NB4 (cell line): Measurements from ENCODE around the gene ETFRF1.

Experiments
- DNase-seq: peaks from one replicate; pipeline ENCODE4 v3.0.0; 2010; ENCODE audit warnings: low read depth
- H3K4me3 ChIP-seq: one replicate; pipeline ENCODE4 v1.5.1; 2011; ENCODE audit warnings: mild to moderate bottlenecking, low read depth, low read length, moderate library complexity
- MYC ChIP-seq: IDR thresholded peaks from 2 replicates; pipeline ENCODE4 v1.6.1; 2011; ENCODE audit warnings: low read depth, low read length
- POLR2A ChIP-seq: IDR thresholded peaks from 2 replicates; pipeline ENCODE4 v1.6.1; 2011; ENCODE audit warnings: mild to moderate bottlenecking; ENCODE audit not compliant: insufficient read length; ENCODE audit errors: extremely low read depth
- TF ChIP-seq, protein P1 (sequence below): IDR thresholded peaks from one replicate; pipeline ENCODE4 v1.5.1; 2012; ENCODE audit warnings: low read depth, low read length
- TF ChIP-seq, protein P2 (sequence below): IDR thresholded peaks from 2 replicates; pipeline ENCODE4 v1.6.1; 2011; ENCODE audit warnings: low read depth, low read length

The ETFRF1 gene

DNA sequence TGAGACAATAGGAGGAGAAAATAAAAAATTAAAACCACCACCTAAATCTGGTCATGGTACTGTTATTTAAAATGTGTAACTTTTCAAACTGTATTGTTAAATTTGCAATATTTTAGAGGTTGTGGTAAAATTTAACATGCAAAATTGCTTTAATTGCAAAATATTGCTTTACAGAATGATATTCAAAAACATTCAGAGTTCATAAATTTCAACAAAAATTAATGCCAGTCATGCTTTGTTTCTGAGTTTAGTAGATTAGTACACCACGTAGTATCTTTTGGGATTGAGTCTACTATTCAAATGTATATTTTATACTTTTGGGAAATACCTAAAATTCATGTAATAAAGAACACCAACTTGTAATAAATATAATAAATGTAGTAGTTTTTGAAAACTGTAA is 18.3 kb downstream of the ETFRF1 start:
- no peak for TF ChIP-seq MYC
- no peak for TF ChIP-seq POLR2A
- TF ChIP-seq, protein P1, sequence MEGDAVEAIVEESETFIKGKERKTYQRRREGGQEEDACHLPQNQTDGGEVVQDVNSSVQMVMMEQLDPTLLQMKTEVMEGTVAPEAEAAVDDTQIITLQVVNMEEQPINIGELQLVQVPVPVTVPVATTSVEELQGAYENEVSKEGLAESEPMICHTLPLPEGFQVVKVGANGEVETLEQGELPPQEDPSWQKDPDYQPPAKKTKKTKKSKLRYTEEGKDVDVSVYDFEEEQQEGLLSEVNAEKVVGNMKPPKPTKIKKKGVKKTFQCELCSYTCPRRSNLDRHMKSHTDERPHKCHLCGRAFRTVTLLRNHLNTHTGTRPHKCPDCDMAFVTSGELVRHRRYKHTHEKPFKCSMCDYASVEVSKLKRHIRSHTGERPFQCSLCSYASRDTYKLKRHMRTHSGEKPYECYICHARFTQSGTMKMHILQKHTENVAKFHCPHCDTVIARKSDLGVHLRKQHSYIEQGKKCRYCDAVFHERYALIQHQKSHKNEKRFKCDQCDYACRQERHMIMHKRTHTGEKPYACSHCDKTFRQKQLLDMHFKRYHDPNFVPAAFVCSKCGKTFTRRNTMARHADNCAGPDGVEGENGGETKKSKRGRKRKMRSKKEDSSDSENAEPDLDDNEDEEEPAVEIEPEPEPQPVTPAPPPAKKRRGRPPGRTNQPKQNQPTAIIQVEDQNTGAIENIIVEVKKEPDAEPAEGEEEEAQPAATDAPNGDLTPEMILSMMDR, result no peak
- TF ChIP-seq, protein P2, sequence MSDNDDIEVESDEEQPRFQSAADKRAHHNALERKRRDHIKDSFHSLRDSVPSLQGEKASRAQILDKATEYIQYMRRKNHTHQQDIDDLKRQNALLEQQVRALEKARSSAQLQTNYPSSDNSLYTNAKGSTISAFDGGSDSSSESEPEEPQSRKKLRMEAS, result no peak
- H3K4me3 ChIP-seq, result no peak overlapping the region
- DNase-seq, result no peak

DNA sequence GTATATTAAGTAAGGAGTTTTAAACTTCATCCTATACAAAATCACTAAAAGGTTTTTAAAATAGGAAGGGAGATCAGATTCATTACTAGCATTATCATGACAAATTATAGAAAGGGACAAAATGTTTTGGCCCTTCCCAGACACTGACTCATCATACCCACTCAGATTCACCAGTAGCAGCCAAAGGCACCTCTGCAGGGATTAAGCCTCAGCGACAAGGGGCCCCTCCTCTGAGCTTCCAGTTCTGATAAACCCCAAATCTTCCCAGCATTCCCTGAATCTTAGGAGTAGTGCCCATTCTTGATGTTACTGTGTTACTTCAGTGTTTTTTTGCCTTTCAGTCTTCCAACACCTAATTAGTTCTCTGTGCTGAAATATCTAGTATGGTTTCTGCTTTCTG is 41.2 kb downstream of the ETFRF1 start:
- H3K4me3 ChIP-seq, result no peak overlapping the region
- TF ChIP-seq, protein P2, result no peak
- no peak for TF ChIP-seq MYC
- TF ChIP-seq, protein P1, result no peak
- TF ChIP-seq POLR2A, result no peak
- no peak for DNase-seq

DNA sequence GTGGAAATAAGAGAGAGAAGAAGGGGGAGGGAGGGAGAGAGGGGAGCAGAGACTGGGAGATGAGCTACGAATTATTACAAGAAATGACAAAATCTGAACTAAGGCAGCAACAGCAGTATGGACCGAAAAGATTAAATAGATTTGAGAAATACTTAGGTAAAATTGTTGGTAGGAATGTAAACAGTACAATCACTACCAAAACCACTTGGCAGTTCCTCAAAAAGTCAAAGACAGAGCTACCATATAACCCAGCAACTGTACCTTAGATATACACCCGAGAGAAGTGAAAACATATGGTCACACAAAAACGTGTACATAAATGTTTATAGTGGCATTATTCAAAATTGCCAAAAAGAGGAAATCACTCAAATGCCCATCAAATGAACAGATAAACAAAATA is 41.6 kb downstream of the ETFRF1 start:
- no peak overlapping the region for H3K4me3 ChIP-seq
- TF ChIP-seq, protein P2, result no peak
- no peak for TF ChIP-seq POLR2A
- TF ChIP-seq MYC, result no peak
- TF ChIP-seq, protein P1, result no peak
- no peak for DNase-seq

DNA sequence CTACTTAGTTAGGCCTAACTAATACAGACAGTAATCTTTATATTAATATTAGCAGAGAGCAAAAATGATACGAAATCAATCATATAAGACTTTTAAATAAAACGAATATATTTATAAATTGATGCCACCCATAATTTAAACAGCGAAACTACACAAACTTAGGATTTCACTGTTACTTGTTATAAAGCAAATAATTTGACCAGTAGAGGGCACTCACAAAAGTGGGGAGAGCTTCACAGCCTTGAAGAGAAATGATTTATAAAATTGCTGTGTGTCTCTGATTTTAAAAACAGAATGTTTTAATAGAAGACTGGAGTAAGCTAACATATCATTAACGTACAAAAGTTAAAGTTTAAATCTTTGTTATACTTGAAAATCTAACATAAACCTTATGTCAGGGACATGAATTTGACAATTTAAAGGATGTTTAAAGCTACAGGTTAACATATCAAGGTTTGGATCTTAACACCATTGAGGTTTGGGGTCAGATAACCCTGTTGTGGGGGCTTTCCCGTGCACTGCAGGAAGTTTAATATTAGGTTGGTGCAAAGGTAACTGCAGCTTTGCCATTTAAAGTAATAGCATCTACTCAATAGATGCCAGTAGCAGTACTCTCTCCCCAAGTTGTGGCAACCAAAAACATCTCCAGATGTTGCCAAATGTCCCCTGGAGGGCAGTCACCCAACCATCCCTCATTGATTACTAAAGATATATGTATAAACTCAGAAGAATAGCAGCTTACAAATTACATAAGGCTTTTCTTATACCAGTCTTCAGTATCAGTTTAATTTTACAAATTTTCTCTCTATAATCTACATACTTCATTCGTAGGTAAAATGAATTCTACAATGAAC is 46.4 kb downstream of the ETFRF1 start:
- TF ChIP-seq MYC, result no peak
- TF ChIP-seq, protein P2, result no peak
- no peak for TF ChIP-seq POLR2A
- TF ChIP-seq, protein P1, result peak; percentile 74
- H3K4me3 ChIP-seq, result no peak overlapping the region
- peak; percentile 74 for DNase-seq

DNA sequence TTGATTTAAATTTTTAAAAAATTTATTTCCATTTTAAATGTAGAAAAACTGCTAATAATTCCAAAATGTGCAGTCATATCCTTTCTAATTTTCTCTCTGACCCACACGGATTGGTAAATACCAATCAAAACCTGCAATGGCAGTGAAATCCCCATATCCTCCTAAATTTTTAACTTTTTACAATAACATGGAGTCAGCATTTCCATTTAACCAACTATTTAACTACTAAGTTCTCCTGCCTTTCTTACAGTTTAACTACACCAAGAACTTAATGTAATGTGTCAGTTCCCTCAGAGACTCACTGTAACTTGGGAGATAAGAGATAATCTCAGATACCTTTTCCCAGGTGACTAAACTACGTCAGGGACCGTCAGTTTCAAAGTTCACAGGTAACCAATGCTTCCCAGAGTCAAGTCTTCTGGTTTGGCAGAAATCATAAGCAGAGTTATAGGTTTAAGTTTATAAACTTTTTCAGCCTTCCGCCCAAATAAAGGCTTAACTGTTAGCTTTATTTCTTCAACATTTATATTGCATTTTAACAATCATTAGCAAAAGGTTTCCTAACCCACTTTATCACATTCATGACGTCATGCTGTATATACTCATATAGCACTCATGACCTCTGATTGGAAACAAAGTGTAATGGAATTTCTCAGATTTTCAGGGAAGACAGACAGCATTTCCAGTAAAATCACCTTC is 48.1 kb downstream of the ETFRF1 start:
- TF ChIP-seq POLR2A, result no peak
- no peak for TF ChIP-seq MYC
- TF ChIP-seq, protein P2, result no peak
- TF ChIP-seq, protein P1, result no peak
- no peak overlapping the region for H3K4me3 ChIP-seq
- DNase-seq, result no peak
